IPS-20b (cell line): ENCODE measurements around the gene KIF26B.
"Not testable (repeated sequence)": the region's sequence is repeated elsewhere in the genome, so short reads cannot be mapped to it uniquely, and the experiment has no call there.

Experiments
- H3K27ac ChIP-seq: one replicate; pipeline ENCODE4 v1.5.1; 2013; ENCODE audit warnings: low read length
- H3K27me3 ChIP-seq: 2 replicates; pipeline ENCODE4 v1.6.1; 2013; ENCODE audit warnings: mild to moderate bottlenecking, low read length, inconsistent platforms; ENCODE audit not compliant: insufficient read depth
- H3K36me3 ChIP-seq: 2 replicates; pipeline ENCODE4 v1.6.1; 2013; ENCODE audit warnings: low read depth, mild to moderate bottlenecking, inconsistent platforms, low read length, moderate library complexity; ENCODE audit not compliant: insufficient read depth
- H3K4me1 ChIP-seq: 2 replicates; pipeline ENCODE4 v1.6.1; 2013; ENCODE audit warnings: mild to moderate bottlenecking, control low read depth, inconsistent platforms, low read length, moderate library complexity; ENCODE audit not compliant: insufficient read depth
- H3K4me3 ChIP-seq: 2 replicates; pipeline ENCODE4 v1.5.1; 2013; ENCODE audit warnings: mild to moderate bottlenecking, low read length, inconsistent platforms
- H3K9ac ChIP-seq: 2 replicates; pipeline ENCODE4 v1.6.1; 2013; ENCODE audit warnings: low read depth, mild to moderate bottlenecking, inconsistent platforms, low read length, moderate library complexity
- H3K9me3 ChIP-seq: 2 replicates; pipeline ENCODE4 v1.6.1; 2013; ENCODE audit warnings: mild to moderate bottlenecking, low read depth, low read length, inconsistent platforms; ENCODE audit not compliant: insufficient read depth

Gene KIF26B

DNA sequence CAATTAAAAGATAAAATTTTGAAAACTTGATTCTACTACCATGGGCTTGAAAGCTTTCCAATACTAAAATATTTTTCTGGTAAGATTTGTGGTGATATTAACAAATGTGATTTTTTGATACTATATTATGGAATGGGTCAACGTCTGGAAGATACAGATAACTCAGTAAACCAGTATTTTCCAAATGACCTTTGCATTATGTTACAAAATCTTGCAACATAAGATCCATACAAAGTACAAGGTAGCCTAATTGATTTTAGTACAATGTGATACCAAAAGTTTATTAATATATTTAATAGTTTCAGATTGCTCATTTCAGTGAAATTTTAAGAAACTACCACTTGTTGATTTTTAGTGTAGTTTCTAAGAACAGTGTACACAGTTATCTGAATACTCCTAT lies 236.2 kb downstream of the KIF26B start:
- Histone ChIP-seq H3K36me3 (no peaks in the 10 kb centered on the region), H3K9me3 (no peaks in the 10 kb centered on the region), H3K4me3 (no peak overlapping the region), H3K4me1 (no peaks in the 10 kb centered on the region), H3K9ac (no peak overlapping the region), H3K27me3 (no peaks in the 10 kb centered on the region), H3K27ac (no peak overlapping the region)

DNA sequence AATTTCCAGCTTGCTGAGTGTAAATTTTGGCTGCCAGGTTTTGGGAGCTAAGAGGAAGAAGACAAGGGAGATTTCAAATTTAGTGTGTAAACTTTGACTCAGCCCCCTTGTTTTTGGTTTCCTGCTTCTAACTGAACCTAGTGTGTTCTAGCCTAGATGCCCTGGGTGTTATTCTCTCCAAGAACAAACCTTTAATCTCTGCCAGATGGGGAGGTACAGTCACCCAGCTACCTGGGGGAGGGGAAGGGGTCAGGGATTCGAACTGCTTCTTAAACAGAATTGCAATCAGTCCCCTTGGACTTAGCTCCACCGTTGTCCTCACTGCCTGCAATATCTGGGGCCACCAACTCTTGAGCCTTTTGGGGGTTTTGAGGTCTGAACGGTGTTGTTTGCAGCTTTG lies 238.9 kb downstream of the KIF26B start:
- H3K36me3 ChIP-seq = no peaks in the 10 kb centered on the region
- no peaks in the 10 kb centered on the region for H3K27me3 ChIP-seq
- H3K9me3 ChIP-seq = no peaks in the 10 kb centered on the region
- no peak overlapping the region for H3K9ac ChIP-seq
- no peak overlapping the region for H3K4me3 ChIP-seq
- no peaks in the 10 kb centered on the region for H3K4me1 ChIP-seq
- H3K27ac ChIP-seq = no peak overlapping the region

DNA sequence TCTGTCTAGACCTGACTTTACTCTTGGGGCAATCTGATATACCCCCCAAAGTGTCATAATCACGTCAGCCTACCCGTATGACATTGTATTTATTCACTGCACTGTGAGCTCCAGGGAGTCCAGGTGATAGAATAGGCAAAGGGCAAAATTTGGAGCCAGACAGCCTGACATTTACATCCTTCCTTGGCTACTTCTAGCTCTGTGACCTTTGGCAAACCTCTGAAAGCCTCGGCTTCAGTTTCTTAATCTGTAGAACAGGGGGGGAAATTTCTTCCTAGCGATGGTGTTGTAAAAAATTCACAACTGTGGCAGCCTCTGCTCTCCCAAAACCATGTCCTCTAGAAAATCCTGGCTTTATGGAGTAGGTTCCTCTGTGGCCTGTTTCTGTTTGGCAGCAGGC lies 240.9 kb downstream of the KIF26B start:
- no peaks in the 10 kb centered on the region for H3K4me1 ChIP-seq
- no peaks in the 10 kb centered on the region for H3K36me3 ChIP-seq
- H3K27ac ChIP-seq = no peak overlapping the region

DNA sequence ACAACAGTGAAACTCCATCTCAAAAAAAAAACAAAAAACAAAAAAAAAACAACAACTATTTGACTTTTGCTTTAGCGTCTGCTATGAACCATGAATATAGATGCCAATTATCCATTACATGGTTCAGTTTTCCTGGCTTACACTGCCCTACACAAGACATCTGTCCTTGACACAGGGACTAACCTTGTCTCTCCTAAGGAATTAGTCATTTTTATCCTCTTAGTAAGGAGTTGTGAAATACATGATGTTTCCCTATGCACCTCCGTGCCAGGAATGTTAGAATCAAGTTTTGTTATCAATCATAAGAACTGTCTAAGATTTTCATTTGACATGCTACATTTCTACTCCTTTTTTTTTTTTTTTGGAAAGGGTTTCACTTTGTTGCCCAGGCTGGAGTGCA lies 241.8 kb downstream of the KIF26B start:
- Histone ChIP-seq H3K4me3 (no peak overlapping the region), H3K4me1 (no peaks in the 10 kb centered on the region), H3K9me3 (no peaks in the 10 kb centered on the region), H3K27ac (no peak overlapping the region), H3K36me3 (no peaks in the 10 kb centered on the region), H3K9ac (no peak overlapping the region), H3K27me3 (no peaks in the 10 kb centered on the region)

More for the DNA sequence above, 240.9 kb downstream of the KIF26B start:
- no peak overlapping the region for H3K9ac ChIP-seq
- H3K4me3 ChIP-seq = no peak overlapping the region
- no peaks in the 10 kb centered on the region for H3K9me3 ChIP-seq
- no peaks in the 10 kb centered on the region for H3K27me3 ChIP-seq

DNA sequence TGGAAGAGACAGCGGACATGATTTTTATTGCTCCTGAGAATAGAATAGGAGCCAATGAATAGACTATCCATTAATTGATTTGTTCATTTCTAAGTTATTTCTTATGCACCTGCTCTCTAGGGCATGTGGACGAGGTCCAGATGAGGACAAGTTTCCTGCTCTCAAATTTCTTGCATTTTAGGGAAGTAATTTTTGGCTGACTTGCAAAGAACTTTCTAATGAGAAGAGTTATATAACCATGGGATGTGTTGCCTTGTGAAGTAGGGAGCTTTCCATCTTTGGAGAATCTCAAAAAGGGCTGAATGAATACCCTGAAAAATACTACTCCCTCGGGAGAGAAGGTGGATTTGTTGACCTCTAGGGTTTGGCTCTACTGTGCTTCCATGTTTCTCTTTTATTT lies 243.0 kb downstream of the KIF26B start:
- Histone ChIP-seq H3K9me3 (no peaks in the 10 kb centered on the region), H3K27me3 (no peaks in the 10 kb centered on the region), H3K4me3 (no peak overlapping the region), H3K4me1 (no peaks in the 10 kb centered on the region), H3K9ac (no peak overlapping the region), H3K27ac (no peak overlapping the region), H3K36me3 (no peaks in the 10 kb centered on the region)

DNA sequence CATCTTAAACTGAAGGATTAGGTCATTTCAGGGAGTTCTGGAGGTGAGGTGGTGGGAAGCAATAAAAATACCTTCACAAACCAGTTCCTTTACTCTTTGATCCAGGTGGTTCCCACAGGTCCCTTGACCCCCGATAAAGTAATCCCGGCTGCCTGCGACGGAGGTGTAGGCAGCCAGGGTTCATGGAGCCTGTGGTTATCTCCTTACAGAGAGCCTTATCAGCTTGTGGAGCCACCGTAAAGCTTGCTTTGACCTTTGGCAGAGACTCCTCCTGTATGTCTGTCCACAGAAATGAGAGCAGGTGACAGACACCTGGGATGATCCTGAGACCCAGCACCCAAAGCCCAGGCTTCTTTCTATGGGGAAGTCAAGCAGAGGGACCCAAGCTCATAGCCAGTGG lies 243.4 kb downstream of the KIF26B start:
- Histone ChIP-seq H3K4me1 (no peaks in the 10 kb centered on the region), H3K9me3 (no peaks in the 10 kb centered on the region), H3K36me3 (no peaks in the 10 kb centered on the region), H3K27ac (no peak overlapping the region), H3K9ac (no peak overlapping the region), H3K4me3 (no peak overlapping the region), H3K27me3 (no peaks in the 10 kb centered on the region)

DNA sequence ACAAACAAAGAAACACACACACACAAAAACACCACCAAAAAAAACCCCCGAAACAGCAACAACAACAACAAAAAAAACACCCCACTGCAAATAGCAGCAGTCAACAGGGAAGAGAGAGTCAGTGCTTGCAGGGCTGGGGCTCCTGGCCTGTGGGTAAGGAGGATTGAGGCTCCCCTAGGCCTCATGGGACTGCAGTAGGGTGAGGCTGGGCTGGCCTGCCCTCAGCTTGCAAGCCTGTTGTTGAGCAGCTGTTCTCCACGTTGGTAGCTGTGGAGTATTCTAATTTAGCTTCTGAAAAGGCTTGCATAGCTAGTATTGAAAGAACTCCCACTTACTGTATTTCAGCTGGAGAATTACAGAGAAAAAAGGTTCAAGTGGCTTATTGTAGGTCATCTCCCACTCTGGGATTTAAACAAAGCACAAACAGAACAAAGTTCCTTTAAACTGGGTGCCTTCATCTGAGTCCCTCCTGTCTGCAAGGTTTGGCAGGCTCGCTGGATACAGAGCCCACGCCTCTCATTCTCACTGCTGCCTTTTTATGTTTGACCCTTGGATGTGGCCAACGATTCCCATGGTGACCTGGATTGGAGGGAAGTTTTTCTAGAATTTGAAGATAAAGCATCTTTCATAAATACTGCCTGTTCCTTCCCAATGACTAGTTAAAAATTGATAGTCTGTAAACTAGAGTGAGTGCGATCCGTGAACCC lies 247.2 kb downstream of the KIF26B start:
- H3K4me3 ChIP-seq = no peak overlapping the region
- no peak overlapping the region for H3K9ac ChIP-seq
- no peaks in the 10 kb centered on the region for H3K36me3 ChIP-seq
- H3K27me3 ChIP-seq = no peaks in the 10 kb centered on the region
- no peaks in the 10 kb centered on the region for H3K9me3 ChIP-seq
- no peak overlapping the region for H3K27ac ChIP-seq
- H3K4me1 ChIP-seq = peaks cover 11% of the 10 kb centered on the region; the same call in 1 of the 2 replicates

DNA sequence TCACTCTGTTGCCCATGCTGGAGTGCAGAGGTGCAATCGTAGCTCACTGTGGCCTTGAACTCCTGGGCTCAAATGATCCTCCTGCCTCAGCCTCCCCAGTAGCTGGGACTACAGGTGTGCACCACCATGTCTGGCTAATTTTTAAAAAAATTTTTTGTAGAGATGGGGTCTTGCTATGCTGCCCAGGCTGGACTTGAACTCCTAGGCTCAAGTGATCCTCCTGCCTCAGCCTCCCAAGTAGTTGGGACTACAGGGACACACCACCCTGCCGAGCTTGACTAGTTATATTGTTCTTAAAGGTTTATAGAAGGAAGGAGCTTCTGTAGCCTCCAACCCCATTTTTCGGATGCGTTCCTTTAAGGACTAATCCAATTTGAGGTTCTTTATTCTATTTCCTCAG lies 248.2 kb downstream of the KIF26B start:
- not testable (repeated sequence) for H3K9me3 ChIP-seq, H3K4me3 ChIP-seq, H3K36me3 ChIP-seq, H3K9ac ChIP-seq, H3K27ac ChIP-seq, H3K27me3 ChIP-seq
- peaks cover 11% of the 10 kb centered on the region; the same call in 1 of the 2 replicates for H3K4me1 ChIP-seq

DNA sequence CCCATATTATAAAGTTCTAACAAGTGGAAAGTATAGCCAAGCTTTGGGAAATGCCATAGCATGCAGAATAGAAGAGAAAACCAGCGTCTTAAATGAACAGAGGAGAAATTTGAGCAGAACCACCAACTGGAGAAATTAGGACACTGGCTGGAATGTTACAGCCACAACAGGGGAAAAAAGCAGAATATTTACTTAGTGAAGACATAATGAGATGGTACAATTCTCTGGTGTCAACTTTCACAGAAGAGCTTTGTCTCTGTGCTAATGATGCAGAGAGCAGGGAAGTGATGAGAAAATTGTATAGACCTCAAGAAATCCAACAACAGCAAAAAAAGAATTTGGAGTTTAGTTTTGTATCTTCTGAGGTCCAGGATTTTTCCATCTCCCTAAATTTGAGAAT lies 249.7 kb downstream of the KIF26B start:
- H3K9ac ChIP-seq = no peak overlapping the region
- H3K27me3 ChIP-seq = no peaks in the 10 kb centered on the region
- H3K9me3 ChIP-seq = no peaks in the 10 kb centered on the region
- H3K4me3 ChIP-seq = no peak overlapping the region
- peaks cover 11% of the 10 kb centered on the region; the same call in 1 of the 2 replicates for H3K4me1 ChIP-seq
- H3K36me3 ChIP-seq = no peaks in the 10 kb centered on the region
- no peak overlapping the region for H3K27ac ChIP-seq

DNA sequence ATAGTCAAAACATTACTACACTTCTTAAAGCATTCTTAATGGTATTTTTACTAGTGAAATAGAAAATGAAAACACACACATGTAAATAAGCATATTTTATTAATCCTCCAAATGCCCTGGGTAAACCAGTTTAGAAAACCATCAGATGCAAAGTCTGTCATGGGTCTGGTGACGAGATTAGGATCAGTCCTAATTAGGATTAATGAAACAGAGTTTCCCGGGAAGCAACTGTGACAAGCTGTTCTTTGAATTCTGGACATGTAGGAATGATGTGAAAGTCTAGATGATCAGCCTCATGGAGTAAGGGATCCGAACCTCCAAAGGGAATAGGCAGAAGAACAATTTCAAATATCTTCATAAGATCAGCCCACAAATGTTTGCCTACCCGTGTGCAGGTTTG lies 250.2 kb downstream of the KIF26B start:
- Histone ChIP-seq H3K27ac (no peak overlapping the region), H3K27me3 (no peaks in the 10 kb centered on the region), H3K9ac (no peak overlapping the region), H3K36me3 (no peaks in the 10 kb centered on the region), H3K4me1 (peaks cover 11% of the 10 kb centered on the region; the same call in 1 of the 2 replicates), H3K4me3 (no peak overlapping the region), H3K9me3 (no peaks in the 10 kb centered on the region)

DNA sequence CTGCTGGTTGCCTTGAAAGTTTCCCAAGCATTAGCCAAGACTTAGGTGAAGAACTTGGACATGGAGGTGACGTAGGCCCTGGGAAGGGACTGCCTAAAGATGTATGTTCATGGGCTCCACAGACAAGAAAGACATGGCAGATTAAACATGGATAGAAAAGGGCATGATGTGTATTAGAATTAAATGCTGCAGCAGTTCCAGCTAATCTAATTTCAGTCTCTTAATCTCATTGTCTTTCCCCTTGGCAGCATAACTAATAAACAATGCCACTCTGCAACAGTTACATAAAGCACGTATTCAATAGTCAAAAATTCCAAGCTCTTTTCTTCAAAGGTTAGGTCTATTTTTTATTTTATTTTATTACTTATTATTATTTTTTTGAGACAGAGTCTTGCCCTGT lies 251.6 kb downstream of the KIF26B start:
- no peaks in the 10 kb centered on the region for H3K27me3 ChIP-seq

DNA sequence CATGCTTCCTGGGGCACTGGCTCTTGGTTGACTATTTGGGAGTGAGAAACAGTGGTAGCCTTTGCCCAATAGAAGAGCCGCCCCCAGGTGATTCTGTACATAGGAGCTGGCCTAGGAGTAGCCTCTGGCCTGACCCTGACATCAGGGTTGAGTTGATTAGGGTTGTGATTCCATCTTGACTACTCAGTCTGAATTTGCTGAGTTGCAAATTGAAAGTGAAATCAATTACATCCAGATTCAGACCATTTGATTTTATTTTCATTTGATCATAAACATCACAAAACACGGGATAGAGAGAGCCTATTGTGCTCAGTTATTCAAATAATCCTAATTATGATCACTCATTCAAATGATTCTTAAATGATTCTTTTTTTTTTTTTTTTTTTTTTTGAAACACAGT lies 253.2 kb downstream of the KIF26B start:
- H3K27me3 ChIP-seq = no peaks in the 10 kb centered on the region
- no peak overlapping the region for H3K27ac ChIP-seq
- H3K9me3 ChIP-seq = no peaks in the 10 kb centered on the region
- H3K4me1 ChIP-seq = peaks cover 11% of the 10 kb centered on the region; the same call in 1 of the 2 replicates
- H3K36me3 ChIP-seq = no peaks in the 10 kb centered on the region
- no peak overlapping the region for H3K4me3 ChIP-seq
- no peak overlapping the region for H3K9ac ChIP-seq

More for the DNA sequence above, 251.6 kb downstream of the KIF26B start:
- Histone ChIP-seq H3K4me3 (no peak overlapping the region), H3K36me3 (no peaks in the 10 kb centered on the region), H3K9ac (no peak overlapping the region), H3K9me3 (no peaks in the 10 kb centered on the region), H3K27ac (no peak overlapping the region), H3K4me1 (peaks cover 11% of the 10 kb centered on the region; the same call in 1 of the 2 replicates)
